ENCODE data around the gene ZMYND11. TPM values are rescaled to one million over a fixed set of nuclear protein-coding genes. Genes with fewer than 3 reads are reported as not detected.

Gene ZMYND11
- total and polyA plus RNA-seq, 2 of the 13 experiments (the other 11 are each of a cell fraction or from before 2014, with no cell fraction given) = 17.5 to 38.7 TPM

DNA sequence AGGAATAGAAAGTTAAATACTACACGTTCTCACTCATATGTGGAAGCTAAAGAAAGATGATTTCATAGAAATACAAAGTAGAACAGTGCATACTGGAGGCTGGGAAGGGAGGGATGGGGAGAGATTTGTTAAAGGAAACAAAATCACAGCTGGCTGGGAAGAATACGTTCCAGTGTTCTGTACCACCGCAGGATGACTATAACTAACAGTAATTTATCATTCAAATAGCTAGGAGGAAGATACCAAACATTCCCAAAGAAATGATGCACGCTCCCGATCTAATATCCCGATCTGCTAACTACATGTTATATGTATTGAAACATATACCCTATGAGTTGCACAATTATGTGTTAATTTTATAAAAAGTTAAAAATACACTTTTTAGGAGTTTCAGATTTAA, 162.3 kb downstream of the ZMYND11 start (continued):
- TF ChIP-seq, protein P1, sequence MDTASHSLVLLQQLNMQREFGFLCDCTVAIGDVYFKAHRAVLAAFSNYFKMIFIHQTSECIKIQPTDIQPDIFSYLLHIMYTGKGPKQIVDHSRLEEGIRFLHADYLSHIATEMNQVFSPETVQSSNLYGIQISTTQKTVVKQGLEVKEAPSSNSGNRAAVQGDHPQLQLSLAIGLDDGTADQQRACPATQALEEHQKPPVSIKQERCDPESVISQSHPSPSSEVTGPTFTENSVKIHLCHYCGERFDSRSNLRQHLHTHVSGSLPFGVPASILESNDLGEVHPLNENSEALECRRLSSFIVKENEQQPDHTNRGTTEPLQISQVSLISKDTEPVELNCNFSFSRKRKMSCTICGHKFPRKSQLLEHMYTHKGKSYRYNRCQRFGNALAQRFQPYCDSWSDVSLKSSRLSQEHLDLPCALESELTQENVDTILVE (CRISPR knock-in tag; IDR thresholded peaks at IDR 0.05) = no peak
- TF ChIP-seq ZNF512 (CRISPR knock-in tag; IDR thresholded peaks at IDR 0.05) (no peak), RBFOX2 (IDR thresholded peaks at IDR 0.05; ENCODE audit: low read depth, low read length) (no peak), BRD4 (CRISPR knock-in tag; IDR thresholded peaks at IDR 0.05) (no peak), CCAR2 (optimal IDR thresholded peaks at IDR 0.05; ENCODE audit: low read depth, low read length) (no peak), ATF4 (CRISPR knock-in tag; IDR thresholded peaks at IDR 0.05) (no peak), ARID4A (CRISPR knock-in tag; IDR thresholded peaks at IDR 0.05; ENCODE audit: borderline replicate concordance) (no peak), ZNF563 (CRISPR knock-in tag; IDR thresholded peaks at IDR 0.05) (no peak), ETV5 (CRISPR knock-in tag; IDR thresholded peaks at IDR 0.05; ENCODE audit: borderline replicate concordance) (no peak), ZNF274 (CRISPR knock-in tag; IDR thresholded peaks at IDR 0.05) (no peak)

Data from HepG2 (cell line).